A549 (cell line): Measurements from ENCODE around the gene GALNT18. TPM values are rescaled to one million over a fixed set of nuclear protein-coding genes. Genes with fewer than 3 reads are reported as not detected.

Experiments
- ATAC-seq, 2 experiments: fragments of 200-7000 bp in 1 of 2; fragments of >200 bp in 1 of 2; cut with Nextera tagmentation in 1 of 2; cut with Tn5 transposase in 1 of 2; 3 replicates each; pipeline versions ENCODE4 v1.8.0 to v1.9.1; 2018 to 2020; ENCODE audit warnings: mild to moderate bottlenecking in 1 of 2, moderate library complexity in 1 of 2
- CTCF ChIA-PET: fragments of 300-600 bp; sonication (Branson Sonifier 250); formaldehyde crosslinking; extraction: SDS; loops from one replicate; lab custom pipeline; 2021; ENCODE audit warnings: antibody characterized with exemption, inconsistent platforms; lab: Yijun Ruan, JAX
- POLR2A ChIA-PET: fragments of 350-600 bp; formaldehyde crosslinking; extraction: SDS; loops from one replicate; lab custom pipeline; 2021; ENCODE audit warnings: antibody characterized with exemption, inconsistent platforms; lab: Yijun Ruan, JAX
- DNase-seq, 2 experiments: peaks; one replicate each; pipeline versions ENCODE4 v3.0.0 to v3.0.0-alpha.2; 2011 to 2016; ENCODE audit warnings: low read depth in 1 of 2, low spot score in 1 of 2
- FAIRE-seq: peaks from 2 replicates; lab custom pipeline; 2011; peaks lifted over from hg19 to GRCh38; lab: Jason Lieb, UNC
- H3K27ac ChIP-seq, 2 experiments: fragments of >200 bp; sonication (Bioruptor Twin); formaldehyde crosslinking; 3 replicates each; pipeline ENCODE4 v1.5.1; 2016 to 2017
- H3K4me1 ChIP-seq: fragments of >200 bp; sonication (Bioruptor Twin); formaldehyde crosslinking; 3 replicates; pipeline ENCODE4 v1.6.1; 2016
- H3K4me2 ChIP-seq: fragments of >200 bp; sonication (Bioruptor Twin); formaldehyde crosslinking; 3 replicates; pipeline ENCODE4 v1.6.1; 2016
- H3K4me3 ChIP-seq: fragments of >200 bp; sonication (Bioruptor Twin); formaldehyde crosslinking; 3 replicates; pipeline ENCODE4 v1.5.1; 2016
- H3K9me3 ChIP-seq: fragments of >200 bp; sonication (Bioruptor Twin); formaldehyde crosslinking; 3 replicates; pipeline ENCODE4 v1.6.1; 2016
- BHLHE40 ChIP-seq: IDR thresholded peaks from 2 replicates; pipeline ENCODE4 v1.6.1; 2012; ENCODE audit warnings: low read depth, low read length, inconsistent platforms
- CBX2 ChIP-seq: fragments of 200-600 bp; sonication (generic); IDR thresholded peaks from 2 replicates; pipeline ENCODE4 v1.6.1; 2016; ENCODE audit warnings: low read depth, mild to moderate bottlenecking, borderline replicate concordance
- CBX8 ChIP-seq: fragments of 200-600 bp; sonication (generic); IDR thresholded peaks from 2 replicates; pipeline ENCODE4 v1.6.1; 2016
- CEBPB ChIP-seq, 2 experiments: fragments of >200 bp in 1 of 2; sonication (Bioruptor Twin) in 1 of 2; formaldehyde crosslinking in 1 of 2; IDR thresholded peaks; 2 replicates each; pipeline ENCODE4 v1.6.1; 2012 to 2016
- CHD2 ChIP-seq: fragments of 150-350 bp; IDR thresholded peaks from 2 replicates; pipeline ENCODE4 v1.6.1; 2014; ENCODE audit warnings: low read length; ENCODE audit not compliant: partially characterized antibody
- EHF ChIP-seq: fragments of 250-450 bp; sonication (Bioruptor Pico); IDR thresholded peaks from 2 replicates; pipeline ENCODE4 v1.5.0; 2020; ENCODE audit warnings: mild to moderate bottlenecking
- EHMT2 ChIP-seq: fragments of 200-600 bp; sonication (generic); IDR thresholded peaks from 2 replicates; pipeline ENCODE4 v1.6.1; 2016; ENCODE audit warnings: antibody characterized with exemption, low read depth, mild to moderate bottlenecking, moderate library complexity
- FOSB ChIP-seq: fragments of 250-450 bp; sonication (Bioruptor Pico); IDR thresholded peaks from 2 replicates; pipeline ENCODE4 v1.5.0; 2020; ENCODE audit warnings: mild to moderate bottlenecking, moderate library complexity
- HEYL ChIP-seq: fragments of 250-450 bp; sonication (Bioruptor Pico); IDR thresholded peaks from 2 replicates; pipeline ENCODE4 v1.8.0; 2021; ENCODE audit warnings: mild to moderate bottlenecking, moderate library complexity
- HOXB13 ChIP-seq: fragments of 250-450 bp; sonication (Bioruptor Pico); IDR thresholded peaks from 2 replicates; pipeline ENCODE4 v1.5.0; 2020; ENCODE audit warnings: low read depth, mild to moderate bottlenecking, moderate library complexity
- KDM1A ChIP-seq: fragments of 200-600 bp; sonication (generic); IDR thresholded peaks from 2 replicates; pipeline ENCODE4 v1.6.1; 2016; ENCODE audit warnings: low read depth, mild to moderate bottlenecking
- MAZ ChIP-seq: fragments of 150-350 bp; IDR thresholded peaks from 2 replicates; pipeline ENCODE4 v1.6.1; 2014; ENCODE audit warnings: antibody characterized with exemption, low read depth, low read length, borderline replicate concordance
- NPAS2 ChIP-seq: fragments of 250-450 bp; sonication (Bioruptor Pico); IDR thresholded peaks from 2 replicates; pipeline ENCODE4 v1.8.0; 2022; ENCODE audit warnings: mild to moderate bottlenecking, moderate library complexity, borderline replicate concordance
- NR3C1 ChIP-seq: fragments of >200 bp; sonication (Bioruptor Twin); formaldehyde crosslinking; IDR thresholded peaks from 3 replicates; pipeline ENCODE4 v1.6.1; 2017
- PBX3 ChIP-seq: IDR thresholded peaks from 2 replicates; pipeline ENCODE4 v1.6.1; 2012
- POLR2A ChIP-seq: IDR thresholded peaks from 2 replicates; pipeline ENCODE4 v1.6.1; 2012; ENCODE audit warnings: mild to moderate bottlenecking, low read length
- POLR2AphosphoS2 ChIP-seq: conservative IDR thresholded peaks from 2 replicates; pipeline ENCODE4 v1.6.1; 2012; ENCODE audit warnings: low read length, improper control_type of control experiment, inconsistent platforms
- RCOR1 ChIP-seq: fragments of 150-350 bp; IDR thresholded peaks from 2 replicates; pipeline ENCODE4 v1.6.1; 2014; ENCODE audit warnings: antibody characterized with exemption, low read length, low read depth
- RNF2 ChIP-seq: fragments of 200-600 bp; sonication (generic); IDR thresholded peaks from 2 replicates; pipeline ENCODE4 v1.6.1; 2016; ENCODE audit warnings: low read depth, mild to moderate bottlenecking, antibody characterized with exemption, moderate library complexity, borderline replicate concordance
- WGBS: methylation state at CpG from one replicate; pipeline ENCODE4 v1.1.6; 2017; ENCODE audit errors: missing lambda C conversion rate; 5-methylcytosine and 5-hydroxymethylcytosine counted together
- polyA plus RNA-seq, 4 experiments: library from polyadenylated mRNA; depleted of rRNA in 3 of 4; stranded (reverse); fragments of >200 nt; fragmentation: RNase III in 1 of 4; extraction: RNeasy Plus Mini Kit Qiagen cat#74134 plus additional on column Dnase treatment in 1 of 4; gene quantifications; 2 replicates in 3 of 4; 3 replicates in 1 of 4; pipeline ENCODE4 v1.2.3, GENCODE V29; 2011 to 2017
- TF ChIP-seq, protein P1 (sequence below): fragments of >200 bp; sonication (Bioruptor Twin); formaldehyde crosslinking; IDR thresholded peaks from 3 replicates; pipeline ENCODE4 v1.5.1; 2016
- TF ChIP-seq, protein P2 (sequence below): fragments of >200 bp; sonication (Bioruptor Twin); formaldehyde crosslinking; IDR thresholded peaks from 2 replicates; pipeline ENCODE4 v1.6.1; 2016

Gene GALNT18
- polyA plus RNA-seq, 2 of the 4 experiments (the other 2 are of a cell fraction), result 6.7 to 16.1 TPM

DNA sequence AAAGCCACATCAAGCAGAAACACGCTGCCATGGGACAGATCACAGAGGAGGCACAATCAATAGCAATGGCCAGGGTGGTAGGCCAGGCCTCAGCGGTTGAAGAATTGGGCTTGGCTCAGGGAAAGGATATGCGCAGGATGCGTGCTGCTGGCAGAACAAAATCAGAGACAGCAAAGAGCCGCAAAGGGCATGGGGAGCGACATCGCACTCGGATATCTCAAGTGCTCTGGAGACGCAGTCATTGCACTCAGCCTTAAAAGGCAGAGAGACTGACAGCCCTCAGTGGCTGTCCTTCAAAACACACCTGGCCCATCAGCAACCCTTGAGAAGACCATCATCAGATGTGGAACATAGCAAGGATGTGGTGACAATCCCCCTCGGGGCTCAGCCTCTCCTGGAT is 319.2 kb downstream of the GALNT18 start:
- H3K4me2 ChIP-seq, result no peak overlapping the region
- TF ChIP-seq, protein P1, sequence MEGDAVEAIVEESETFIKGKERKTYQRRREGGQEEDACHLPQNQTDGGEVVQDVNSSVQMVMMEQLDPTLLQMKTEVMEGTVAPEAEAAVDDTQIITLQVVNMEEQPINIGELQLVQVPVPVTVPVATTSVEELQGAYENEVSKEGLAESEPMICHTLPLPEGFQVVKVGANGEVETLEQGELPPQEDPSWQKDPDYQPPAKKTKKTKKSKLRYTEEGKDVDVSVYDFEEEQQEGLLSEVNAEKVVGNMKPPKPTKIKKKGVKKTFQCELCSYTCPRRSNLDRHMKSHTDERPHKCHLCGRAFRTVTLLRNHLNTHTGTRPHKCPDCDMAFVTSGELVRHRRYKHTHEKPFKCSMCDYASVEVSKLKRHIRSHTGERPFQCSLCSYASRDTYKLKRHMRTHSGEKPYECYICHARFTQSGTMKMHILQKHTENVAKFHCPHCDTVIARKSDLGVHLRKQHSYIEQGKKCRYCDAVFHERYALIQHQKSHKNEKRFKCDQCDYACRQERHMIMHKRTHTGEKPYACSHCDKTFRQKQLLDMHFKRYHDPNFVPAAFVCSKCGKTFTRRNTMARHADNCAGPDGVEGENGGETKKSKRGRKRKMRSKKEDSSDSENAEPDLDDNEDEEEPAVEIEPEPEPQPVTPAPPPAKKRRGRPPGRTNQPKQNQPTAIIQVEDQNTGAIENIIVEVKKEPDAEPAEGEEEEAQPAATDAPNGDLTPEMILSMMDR, result no peak
- no peak for TF ChIP-seq CEBPB (IDR thresholded peaks at IDR 0.05)
- TF ChIP-seq MAZ, result no peak
- TF ChIP-seq, protein P2, sequence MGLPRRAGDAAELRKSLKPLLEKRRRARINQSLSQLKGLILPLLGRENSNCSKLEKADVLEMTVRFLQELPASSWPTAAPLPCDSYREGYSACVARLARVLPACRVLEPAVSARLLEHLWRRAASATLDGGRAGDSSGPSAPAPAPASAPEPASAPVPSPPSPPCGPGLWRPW, result no peak
- no peak for TF ChIP-seq NPAS2 (CRISPR knock-in tag)
- no peak for TF ChIP-seq EHF (CRISPR knock-in tag)
- TF ChIP-seq NR3C1, result no peak
- no peak for TF ChIP-seq POLR2A
- no peak for TF ChIP-seq PBX3
- TF ChIP-seq FOSB (CRISPR knock-in tag), result no peak
- TF ChIP-seq CBX8, result no peak
- no peak for TF ChIP-seq CHD2
- TF ChIP-seq BHLHE40, result no peak
- no peak for TF ChIP-seq RNF2
- TF ChIP-seq EHMT2, result no peak
- no peak for TF ChIP-seq HOXB13 (CRISPR knock-in tag)
- no peak for TF ChIP-seq POLR2AphosphoS2
- TF ChIP-seq, all 56 proteins: peak for 0
- no peak overlapping the region for H3K4me3 ChIP-seq
- no peak for FAIRE-seq
- no peaks in the 10 kb centered on the region for H3K9me3 ChIP-seq
- H3K4me1 ChIP-seq, result no peaks in the 10 kb centered on the region
- WGBS, result 81% methylated on average over 9 of the region's 10 CpGs
- H3K27ac ChIP-seq, result no peak overlapping the region
- ChIA-PET CTCF (no interaction called here), POLR2A (no interaction called here)
- DNase-seq, result no peak
- ATAC-seq, result no peak

- H3K4me2 ChIP-seq, result no peak overlapping the region
- H3K27ac ChIP-seq, result no peak overlapping the region
- no peaks in the 10 kb centered on the region for H3K9me3 ChIP-seq
- no peak for DNase-seq
- POLR2A ChIA-PET, result no interaction called here
- H3K4me1 ChIP-seq, result no peaks in the 10 kb centered on the region
- 75% methylated on average over 6 of the region's 6 CpGs for WGBS
- CTCF ChIA-PET, result interaction anchor here (2.8 kb wide), 1 partner anchor 486 kb away, joined by 10 read pairs; no protein-coding TSS in a partner anchor
- TF ChIP-seq RCOR1, result no peak
- no peak for TF ChIP-seq POLR2A
- TF ChIP-seq POLR2AphosphoS2, result no peak
- H3K4me3 ChIP-seq, result no peak overlapping the region
- ATAC-seq, result no peak
- FAIRE-seq, result no peak
Measured at GRCh38 chr11:11301212-11301611, 320.6 kb downstream of the GALNT18 start.

GRCh38 chr11:11297578-11297977 is 324.2 kb downstream of the GALNT18 start:
- TF ChIP-seq PBX3, result no peak
- ChIA-PET CTCF (no interaction called here), POLR2A (no interaction called here)
- DNase-seq (no peak), FAIRE-seq (no peak), ATAC-seq (no peak)
- Histone ChIP-seq H3K4me3 (no peak overlapping the region), H3K27ac (no peak overlapping the region), H3K4me2 (no peak overlapping the region), H3K4me1 (no peaks in the 10 kb centered on the region), H3K9me3 (no peaks in the 10 kb centered on the region)
- WGBS, result 48% methylated on average over 6 of the region's 6 CpGs

GRCh38 chr11:11296434-11296833 is 325.4 kb downstream of the GALNT18 start:
- Histone ChIP-seq H3K4me1 (no peaks in the 10 kb centered on the region), H3K4me3 (no peak overlapping the region), H3K27ac (no peak overlapping the region), H3K9me3 (no peaks in the 10 kb centered on the region), H3K4me2 (no peak overlapping the region)
- no peak for DNase-seq
- TF ChIP-seq HEYL (CRISPR knock-in tag), result no peak
- TF ChIP-seq, protein P2, result no peak
- no peak for TF ChIP-seq CBX2
- TF ChIP-seq KDM1A, result no peak
- 62% methylated on average over 3 of the region's 3 CpGs for WGBS
- ChIA-PET POLR2A (no interaction called here), CTCF (no interaction called here)
- no peak for ATAC-seq
- no peak for FAIRE-seq
